Measurements from ENCODE around the gene DOCK2.

DOCK2 gene

GRCh38 chr5:169970911-169971765 is 334.1 kb downstream of the DOCK2 start:
- no peak for ATAC-seq (replicated peaks)
- no peak for DNase-seq
- no peaks in the 10 kb centered on the region for H3K27me3 Mint-ChIP-seq
- H3K4me3 Mint-ChIP-seq: no peak overlapping the region
- peak overlapping the region; percentile 72 for H3K27ac Mint-ChIP-seq
- no peaks in the 10 kb centered on the region for H3K9me3 Mint-ChIP-seq
- peaks cover 19 to 60% of the 10 kb centered on the region in 2 donors for H3K36me3 Mint-ChIP-seq
- H3K4me1 Mint-ChIP-seq: peaks cover 10 to 19% of the 10 kb centered on the region in 2 donors

- H3K27me3 Mint-ChIP-seq: no peaks in the 10 kb centered on the region
These were observed 334.7 kb downstream of the DOCK2 start for GRCh38 chr5:169971780-169972179.

GRCh38 chr5:169973056-169973455 is 336.0 kb downstream of the DOCK2 start:
- Mint-ChIP-seq H3K4me3 (no peak overlapping the region), H3K4me1 (peaks cover 19 to 21% of the 10 kb centered on the region in 2 donors), H3K27me3 (no peaks in the 10 kb centered on the region), H3K27ac (peak overlapping the region; percentile 28), H3K36me3 (peaks cover 11 to 54% of the 10 kb centered on the region in 2 donors), H3K9me3 (no peaks in the 10 kb centered on the region)
- ATAC-seq (replicated peaks) (no peak), DNase-seq (no peak)

More at GRCh38 chr5:169971780-169972179, 334.7 kb downstream of the DOCK2 start:
- Mint-ChIP-seq H3K4me1 (peaks cover 10 to 19% of the 10 kb centered on the region in 2 donors), H3K27ac (peak overlapping the region; percentile 2), H3K36me3 (peaks cover 19 to 63% of the 10 kb centered on the region in 2 donors), H3K9me3 (no peaks in the 10 kb centered on the region), H3K4me3 (no peak overlapping the region)
- ATAC-seq (replicated peaks) (no peak), DNase-seq (no peak)

- H3K27me3 Mint-ChIP-seq: no peaks in the 10 kb centered on the region
- H3K27ac Mint-ChIP-seq: no peak overlapping the region
- no peak for ATAC-seq (replicated peaks)
- peaks cover 11 to 52% of the 10 kb centered on the region in 2 donors for H3K36me3 Mint-ChIP-seq
- peaks cover 16 to 21% of the 10 kb centered on the region in 2 donors for H3K4me1 Mint-ChIP-seq
- no peaks in the 10 kb centered on the region for H3K9me3 Mint-ChIP-seq
- DNase-seq: no peak
- H3K4me3 Mint-ChIP-seq: no peak overlapping the region
These were observed 337.2 kb downstream of the DOCK2 start for GRCh38 chr5:169974121-169974770.

GRCh38 chr5:169978714-169979113 is 341.6 kb downstream of the DOCK2 start:
- peaks cover 15 to 48% of the 10 kb centered on the region in 2 donors for H3K36me3 Mint-ChIP-seq
- ATAC-seq (replicated peaks) (no peak), DNase-seq (no peak)
- peaks cover 4 to 11% of the 10 kb centered on the region in 2 donors for H3K4me1 Mint-ChIP-seq
- H3K9me3 Mint-ChIP-seq: no peaks in the 10 kb centered on the region
- H3K4me3 Mint-ChIP-seq: no peak overlapping the region
- no peaks in the 10 kb centered on the region for H3K27me3 Mint-ChIP-seq
- H3K27ac Mint-ChIP-seq: no peak overlapping the region

- peaks cover 4 to 11% of the 10 kb centered on the region in 2 donors for H3K4me1 Mint-ChIP-seq
- H3K27me3 Mint-ChIP-seq: no peaks in the 10 kb centered on the region
- no peak for ATAC-seq (replicated peaks)
- no peaks in the 10 kb centered on the region for H3K9me3 Mint-ChIP-seq
- H3K36me3 Mint-ChIP-seq: peaks cover 22 to 46% of the 10 kb centered on the region in 2 donors
- DNase-seq: no peak
- no peak overlapping the region for H3K27ac Mint-ChIP-seq
- H3K4me3 Mint-ChIP-seq: no peak overlapping the region
These were observed 342.8 kb downstream of the DOCK2 start for GRCh38 chr5:169979871-169980270.

GRCh38 chr5:169980418-169981053 is 343.5 kb downstream of the DOCK2 start, which contains the start of gene INSYN2B:
Gene INSYN2B, minus strand, starts transcription at chr5:169980495. Its CDS starts 96,597 bp downstream, at chr5:169883898.
- peak; percentile 53 to 64 for ATAC-seq (replicated peaks)
- peak; percentile 5 for DNase-seq
- no peak within 1 kb of the TSS for H3K4me3 Mint-ChIP-seq
- H3K4me1 Mint-ChIP-seq: peaks cover 2 to 11% of the 10 kb centered on the region in 2 donors
- H3K27me3 Mint-ChIP-seq: no peaks in the 10 kb centered on the region
- H3K9me3 Mint-ChIP-seq: no peaks in the 10 kb centered on the region
- peaks cover 26 to 49% of the 10 kb centered on the region in 2 donors for H3K36me3 Mint-ChIP-seq
- H3K27ac Mint-ChIP-seq: no peak within 1 kb of the TSS

GRCh38 chr5:169988206-169988605 is 351.1 kb downstream of the DOCK2 start:
- H3K4me1 Mint-ChIP-seq: no peaks in the 10 kb centered on the region
- no peaks in the 10 kb centered on the region for H3K9me3 Mint-ChIP-seq
- no peak overlapping the region for H3K4me3 Mint-ChIP-seq
- DNase-seq: no peak
- no peak overlapping the region for H3K27ac Mint-ChIP-seq
- no peak for ATAC-seq (replicated peaks)
- H3K36me3 Mint-ChIP-seq: peaks cover 51 to 65% of the 10 kb centered on the region in 2 donors
- no peaks in the 10 kb centered on the region for H3K27me3 Mint-ChIP-seq

- no peak for DNase-seq
- Mint-ChIP-seq H3K4me3 (no peak overlapping the region), H3K27ac (no peak overlapping the region), H3K9me3 (no peaks in the 10 kb centered on the region), H3K4me1 (no peaks in the 10 kb centered on the region), H3K36me3 (peaks cover 49 to 63% of the 10 kb centered on the region in 2 donors), H3K27me3 (no peaks in the 10 kb centered on the region)
- no peak for ATAC-seq (replicated peaks)
These were observed 351.9 kb downstream of the DOCK2 start for GRCh38 chr5:169988947-169989346.

GRCh38 chr5:169989365-169989764 is 352.3 kb downstream of the DOCK2 start:
- no peaks in the 10 kb centered on the region for H3K9me3 Mint-ChIP-seq
- no peak overlapping the region for H3K4me3 Mint-ChIP-seq
- no peak overlapping the region for H3K27ac Mint-ChIP-seq
- H3K4me1 Mint-ChIP-seq: no peaks in the 10 kb centered on the region
- ATAC-seq (replicated peaks): no peak
- H3K27me3 Mint-ChIP-seq: no peaks in the 10 kb centered on the region
- no peak for DNase-seq
- H3K36me3 Mint-ChIP-seq: peaks cover 50 to 64% of the 10 kb centered on the region in 2 donors

- ATAC-seq (replicated peaks) (no peak), DNase-seq (no peak)
- Mint-ChIP-seq H3K27me3 (no peaks in the 10 kb centered on the region), H3K36me3 (peaks cover 51 to 65% of the 10 kb centered on the region in 2 donors), H3K27ac (peak overlapping the region; percentile 22), H3K4me3 (no peak overlapping the region), H3K4me1 (no peaks in the 10 kb centered on the region), H3K9me3 (no peaks in the 10 kb centered on the region)
These were observed 354.2 kb downstream of the DOCK2 start for GRCh38 chr5:169991115-169991869.

GRCh38 chr5:169992789-169993484 is 355.9 kb downstream of the DOCK2 start:
- no peak for DNase-seq
- Mint-ChIP-seq H3K4me1 (peaks cover 0 to 3% of the 10 kb centered on the region in 2 donors), H3K4me3 (no peak overlapping the region), H3K9me3 (no peaks in the 10 kb centered on the region), H3K27ac (no peak overlapping the region), H3K36me3 (peaks cover 51 to 67% of the 10 kb centered on the region in 2 donors), H3K27me3 (no peaks in the 10 kb centered on the region)
- no peak for ATAC-seq (replicated peaks)

GRCh38 chr5:169993485-169993790 is 356.4 kb downstream of the DOCK2 start:
- no peak overlapping the region for H3K4me3 Mint-ChIP-seq
- H3K36me3 Mint-ChIP-seq: peaks cover 56 to 72% of the 10 kb centered on the region in 2 donors
- H3K27me3 Mint-ChIP-seq: no peaks in the 10 kb centered on the region
- DNase-seq: no peak
- no peaks in the 10 kb centered on the region for H3K9me3 Mint-ChIP-seq
- H3K27ac Mint-ChIP-seq: no peak overlapping the region
- no peak for ATAC-seq (replicated peaks)
- H3K4me1 Mint-ChIP-seq: peaks cover 0 to 4% of the 10 kb centered on the region in 2 donors
